Measurements from ENCODE around the gene DUOX2.

DNA sequence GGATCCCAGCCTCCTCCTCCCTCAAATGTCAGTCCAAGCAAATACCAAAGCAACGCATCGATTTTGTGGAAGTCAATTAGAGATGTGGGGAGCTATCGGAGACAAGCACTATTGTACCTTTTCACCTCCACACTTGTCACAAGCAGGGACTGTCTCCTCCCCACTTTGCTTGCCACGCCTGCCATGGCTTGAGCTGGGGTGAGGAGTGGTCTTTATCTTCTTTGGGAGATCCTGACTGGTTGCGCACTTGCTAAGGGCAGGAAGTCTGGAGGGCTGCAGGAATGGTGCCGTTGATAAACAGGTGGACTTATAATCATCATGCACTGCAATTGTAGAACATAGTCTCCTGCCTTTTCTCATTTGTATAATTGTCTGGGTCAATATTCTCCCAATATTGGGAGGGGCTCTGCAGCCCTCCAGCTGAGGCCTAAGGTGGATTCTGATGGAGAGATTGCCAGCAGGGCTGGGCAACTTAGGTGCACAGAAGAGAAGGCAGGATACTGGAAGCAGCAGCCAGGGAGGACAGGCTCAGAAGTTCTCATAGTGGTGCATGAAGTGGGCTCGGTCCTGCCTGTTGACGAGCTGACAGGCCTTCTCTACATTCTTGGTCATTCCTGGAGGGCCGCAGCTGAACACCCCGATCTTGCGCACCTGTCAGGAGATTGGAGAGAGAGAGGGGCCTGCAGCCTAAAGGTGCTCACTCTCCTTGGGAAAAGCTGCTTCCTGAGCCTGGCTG lies 20.2 kb downstream of the DUOX2 start:
- TF ChIP-seq POLR2A (IDR thresholded peaks at IDR 0.05): no peak
- TF ChIP-seq, protein P1, sequence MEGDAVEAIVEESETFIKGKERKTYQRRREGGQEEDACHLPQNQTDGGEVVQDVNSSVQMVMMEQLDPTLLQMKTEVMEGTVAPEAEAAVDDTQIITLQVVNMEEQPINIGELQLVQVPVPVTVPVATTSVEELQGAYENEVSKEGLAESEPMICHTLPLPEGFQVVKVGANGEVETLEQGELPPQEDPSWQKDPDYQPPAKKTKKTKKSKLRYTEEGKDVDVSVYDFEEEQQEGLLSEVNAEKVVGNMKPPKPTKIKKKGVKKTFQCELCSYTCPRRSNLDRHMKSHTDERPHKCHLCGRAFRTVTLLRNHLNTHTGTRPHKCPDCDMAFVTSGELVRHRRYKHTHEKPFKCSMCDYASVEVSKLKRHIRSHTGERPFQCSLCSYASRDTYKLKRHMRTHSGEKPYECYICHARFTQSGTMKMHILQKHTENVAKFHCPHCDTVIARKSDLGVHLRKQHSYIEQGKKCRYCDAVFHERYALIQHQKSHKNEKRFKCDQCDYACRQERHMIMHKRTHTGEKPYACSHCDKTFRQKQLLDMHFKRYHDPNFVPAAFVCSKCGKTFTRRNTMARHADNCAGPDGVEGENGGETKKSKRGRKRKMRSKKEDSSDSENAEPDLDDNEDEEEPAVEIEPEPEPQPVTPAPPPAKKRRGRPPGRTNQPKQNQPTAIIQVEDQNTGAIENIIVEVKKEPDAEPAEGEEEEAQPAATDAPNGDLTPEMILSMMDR (IDR thresholded peaks at IDR 0.05): no peak

Measured in lower leg skin (tissue), 3 donors.